Right hindlimb (tissue), 1 donor: ENCODE measurements around the gene IL1RL1.
"Not testable (repeated sequence)": the region's sequence is repeated elsewhere in the genome, so short reads cannot be mapped to it uniquely, and the experiment has no call there.

ENCODE experiments used
- DNase-seq: peaks from one replicate; pipeline ENCODE4 v3.0.0-alpha.2; 2018

The IL1RL1 gene

GRCh38 chr2:102294802-102295489 is 16.4 kb upstream of the IL1RL1 start:
- DNase-seq: no peak

GRCh38 chr2:102295566-102295965 is 15.8 kb upstream of the IL1RL1 start:
- DNase-seq: no peak

- DNase-seq: no peak
These were observed 14.9 kb upstream of the IL1RL1 start for GRCh38 chr2:102296449-102296848.

GRCh38 chr2:102297891-102298290 is 13.5 kb upstream of the IL1RL1 start:
- no peak for DNase-seq

GRCh38 chr2:102301867-102302362 is 9.4 kb upstream of the IL1RL1 start:
- DNase-seq: no peak

- no peak for DNase-seq
These were observed 8.9 kb upstream of the IL1RL1 start for GRCh38 chr2:102302458-102302857.

GRCh38 chr2:102303589-102303988 is 7.8 kb upstream of the IL1RL1 start:
- DNase-seq: no peak

GRCh38 chr2:102304268-102304667 is 7.1 kb upstream of the IL1RL1 start:
- DNase-seq: no peak

- DNase-seq: no peak
These were observed 6.4 kb upstream of the IL1RL1 start for GRCh38 chr2:102304711-102305611.

GRCh38 chr2:102306125-102306524 is 5.2 kb upstream of the IL1RL1 start:
- no peak for DNase-seq

GRCh38 chr2:102313025-102313424 is 1.7 kb downstream of the IL1RL1 start:
- DNase-seq: no peak

GRCh38 chr2:102313471-102313870 is 2.1 kb downstream of the IL1RL1 start:
- DNase-seq: no peak

- DNase-seq: no peak
These were observed 2.6 kb downstream of the IL1RL1 start for GRCh38 chr2:102313950-102314349.

GRCh38 chr2:102315921-102316320 is 4.6 kb downstream of the IL1RL1 start:
- no peak for DNase-seq

GRCh38 chr2:102317715-102318114 is 6.4 kb downstream of the IL1RL1 start:
- no peak for DNase-seq

GRCh38 chr2:102318437-102318836 is 7.1 kb downstream of the IL1RL1 start:
- DNase-seq: no peak

GRCh38 chr2:102321941-102322719 is 10.8 kb downstream of the IL1RL1 start:
- DNase-seq: no peak

- DNase-seq: not testable (repeated sequence)
These were observed 13.6 kb downstream of the IL1RL1 start for GRCh38 chr2:102324914-102325313.

GRCh38 chr2:102331311-102331980 is 20.1 kb downstream of the IL1RL1 start:
- no peak for DNase-seq

GRCh38 chr2:102334486-102334885 is 23.1 kb downstream of the IL1RL1 start:
- no peak for DNase-seq

GRCh38 chr2:102335871-102336366 is 24.6 kb downstream of the IL1RL1 start:
- DNase-seq: no peak

GRCh38 chr2:102336502-102336945 is 25.2 kb downstream of the IL1RL1 start:
- DNase-seq: no peak
